ENCODE data around the gene DENND1A.
"Not testable (repeated sequence)": the region's sequence is repeated elsewhere in the genome, so short reads cannot be mapped to it uniquely, and the experiment has no call there.

DENND1A gene

DNA sequence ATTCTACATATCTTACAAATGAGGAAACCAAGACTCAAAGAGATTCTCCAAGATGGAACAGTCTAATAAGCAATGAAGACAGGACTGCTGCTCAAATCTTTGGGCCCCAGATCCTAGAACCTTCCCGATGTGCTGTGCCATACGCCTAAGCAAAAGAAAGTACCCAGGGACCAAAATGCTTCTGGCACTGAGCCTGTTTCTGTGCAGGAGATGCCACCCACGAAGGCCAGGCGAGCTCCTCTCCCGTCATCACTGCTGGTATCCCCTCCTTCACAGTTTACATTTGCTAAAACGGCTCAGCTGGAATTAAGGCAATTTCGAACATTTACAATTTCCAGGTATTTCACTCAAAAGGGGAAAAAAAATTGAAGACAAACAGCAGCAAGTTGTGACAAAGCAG lies 277.5 kb downstream of the DENND1A start:
- DNase-seq (ENCODE audit: low read depth) = no peak

- no peak for DNase-seq (ENCODE audit: low read depth)
These were observed 278.1 kb downstream of the DENND1A start for GRCh38 chr9:123651871-123652270.

- no peak for DNase-seq (ENCODE audit: low read depth)
These were observed 278.7 kb downstream of the DENND1A start for GRCh38 chr9:123651273-123651672.

DNA sequence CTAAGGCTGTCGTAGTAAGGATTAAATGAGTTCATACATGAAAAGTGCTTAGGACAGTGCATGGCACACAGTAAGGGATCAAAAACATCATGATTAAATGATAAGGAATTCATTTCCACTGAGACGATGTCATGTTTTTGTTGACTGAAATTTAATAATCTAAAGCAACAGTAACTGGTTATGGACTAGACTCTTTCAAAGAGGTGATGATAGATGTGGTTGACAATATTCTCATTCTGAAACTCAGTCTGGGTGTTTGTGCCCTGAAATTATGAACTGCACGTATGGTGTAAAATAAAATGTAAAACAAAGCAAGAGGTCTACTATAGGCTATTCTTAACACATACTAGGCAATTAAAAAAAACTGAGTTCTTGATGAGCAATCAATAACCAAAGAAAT lies 280.0 kb downstream of the DENND1A start:
- no peak for DNase-seq (ENCODE audit: low read depth)

DNA sequence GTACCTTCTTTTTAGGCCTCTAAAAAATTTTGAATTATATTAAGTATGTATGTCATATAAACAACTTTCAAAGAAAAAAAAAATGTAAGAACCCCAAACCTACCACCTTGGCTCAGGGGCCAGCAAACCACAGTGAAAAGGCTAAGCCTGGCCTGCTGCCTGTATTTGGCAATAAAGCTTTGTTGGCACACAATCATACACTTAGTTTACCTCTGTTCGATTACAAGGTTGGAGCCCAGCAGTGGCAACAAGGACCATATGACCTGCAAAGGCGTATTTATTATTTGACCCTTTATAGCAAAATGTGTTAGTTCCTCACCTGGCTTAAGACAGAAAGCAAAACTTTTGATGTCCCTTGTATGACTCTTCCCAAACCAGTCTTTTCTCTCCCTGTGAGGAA lies 282.8 kb downstream of the DENND1A start:
- no peak for DNase-seq (ENCODE audit: low read depth)

GRCh38 chr9:123645762-123646161 lies 284.2 kb downstream of the DENND1A start:
- DNase-seq (ENCODE audit: low read depth) = no peak

DNA sequence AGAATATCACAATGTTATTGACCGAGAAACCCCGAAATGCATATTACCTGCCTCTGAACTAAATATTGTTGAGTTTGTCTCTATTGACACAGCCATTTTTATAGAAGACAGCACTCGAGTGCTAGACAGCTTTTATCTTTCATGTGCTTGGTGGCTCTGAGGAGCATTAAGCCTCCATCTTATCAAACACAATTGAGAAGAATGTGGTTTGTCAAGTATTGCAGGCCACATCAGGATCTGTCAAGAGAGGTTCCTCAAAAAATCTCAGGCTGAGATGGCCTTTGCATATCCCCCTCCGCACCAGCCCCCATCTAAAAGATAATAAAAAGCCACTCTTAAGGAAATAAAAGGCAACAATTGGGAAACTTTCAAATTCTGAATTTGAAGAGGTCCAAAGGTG lies 284.8 kb downstream of the DENND1A start:
- no peak for DNase-seq (ENCODE audit: low read depth)

DNA sequence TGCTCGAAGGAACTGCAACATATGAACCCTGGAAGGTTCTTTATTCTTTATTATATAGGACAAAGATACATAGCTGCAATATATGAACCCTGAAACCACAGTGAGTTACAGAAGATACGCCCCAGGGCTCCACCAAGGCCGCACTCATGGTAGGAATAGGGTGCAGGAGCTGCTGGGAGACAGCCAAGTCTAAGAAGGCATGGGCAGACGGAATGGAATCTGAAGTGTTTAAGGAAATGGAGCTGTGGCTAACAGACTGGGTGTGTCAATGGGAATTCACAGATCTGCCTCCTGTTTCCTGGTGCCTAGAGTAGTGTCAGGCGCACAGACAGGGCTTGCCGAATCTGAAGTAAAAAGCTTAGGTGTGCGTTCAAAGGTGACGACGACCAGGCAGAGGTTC lies 286.4 kb downstream of the DENND1A start:
- DNase-seq (ENCODE audit: low read depth) = no peak

DNA sequence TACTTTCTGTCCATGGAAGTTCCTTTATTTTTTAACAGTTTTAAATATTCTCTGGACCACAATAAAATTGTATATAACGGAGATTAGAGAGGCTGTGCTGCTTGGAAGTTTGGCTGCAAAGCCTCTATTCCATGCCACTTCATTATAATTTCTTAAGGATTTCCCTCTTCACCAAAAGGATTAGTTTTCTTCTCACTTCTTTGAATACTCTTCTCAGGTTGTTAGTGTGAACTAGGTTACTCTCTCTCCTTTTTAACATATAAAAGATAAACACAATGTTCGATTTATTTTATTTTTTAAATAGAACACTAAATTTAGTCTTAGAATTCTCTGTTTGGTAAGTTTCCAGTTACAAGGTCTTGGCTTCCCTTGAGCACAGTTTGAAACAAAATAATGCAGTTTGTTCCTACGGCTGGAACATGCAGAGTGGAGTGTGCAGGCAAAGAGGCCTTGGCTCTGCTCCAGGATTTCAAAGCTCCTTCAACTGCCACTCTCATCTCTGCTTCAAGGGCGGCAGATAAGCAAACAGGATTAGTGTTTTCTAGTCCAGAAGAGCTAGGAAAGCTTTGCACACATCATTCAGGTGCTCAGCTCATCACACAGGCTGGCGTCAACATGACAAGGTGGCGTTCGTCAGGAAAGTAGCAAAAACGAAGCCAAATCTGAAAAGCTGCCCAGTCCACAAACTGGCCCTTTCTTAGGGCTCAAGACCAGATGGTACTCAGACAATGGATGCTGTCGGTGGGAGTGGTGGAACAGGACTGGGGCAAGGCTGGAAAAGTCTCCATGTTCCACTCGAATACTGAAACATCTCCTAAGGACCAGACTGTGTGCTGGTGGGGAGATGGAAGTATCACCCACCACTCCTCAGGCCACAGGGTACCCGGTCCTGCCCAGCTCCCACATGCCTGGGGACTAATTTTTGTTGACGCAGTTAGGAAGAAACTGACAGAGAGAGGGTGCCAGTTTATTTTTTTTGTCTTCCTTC lies 287.3 kb downstream of the DENND1A start:
- DNase-seq (ENCODE audit: low read depth) = no peak

- DNase-seq (ENCODE audit: low read depth) = no peak
These were observed 289.1 kb downstream of the DENND1A start for GRCh38 chr9:123640792-123641222.

DNA sequence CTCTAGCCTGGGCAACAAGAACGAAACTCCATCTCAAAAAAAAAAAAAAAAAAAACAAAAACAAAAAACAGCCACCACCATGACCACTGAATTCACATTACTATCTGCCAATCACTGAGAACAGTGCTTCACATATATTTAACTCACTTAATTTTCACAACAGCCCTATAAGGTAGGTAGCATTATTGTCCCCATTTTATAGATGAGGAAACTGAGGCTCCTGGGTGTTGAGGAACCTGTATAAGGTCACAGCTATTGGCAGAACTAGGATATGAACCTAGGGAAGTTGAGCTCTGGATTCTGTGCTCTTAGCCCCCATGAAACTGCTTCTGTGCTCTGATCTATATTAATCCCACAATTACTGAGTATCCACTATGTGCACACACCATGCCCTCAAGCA lies 290.2 kb downstream of the DENND1A start:
- no peak for DNase-seq (ENCODE audit: low read depth)

DNA sequence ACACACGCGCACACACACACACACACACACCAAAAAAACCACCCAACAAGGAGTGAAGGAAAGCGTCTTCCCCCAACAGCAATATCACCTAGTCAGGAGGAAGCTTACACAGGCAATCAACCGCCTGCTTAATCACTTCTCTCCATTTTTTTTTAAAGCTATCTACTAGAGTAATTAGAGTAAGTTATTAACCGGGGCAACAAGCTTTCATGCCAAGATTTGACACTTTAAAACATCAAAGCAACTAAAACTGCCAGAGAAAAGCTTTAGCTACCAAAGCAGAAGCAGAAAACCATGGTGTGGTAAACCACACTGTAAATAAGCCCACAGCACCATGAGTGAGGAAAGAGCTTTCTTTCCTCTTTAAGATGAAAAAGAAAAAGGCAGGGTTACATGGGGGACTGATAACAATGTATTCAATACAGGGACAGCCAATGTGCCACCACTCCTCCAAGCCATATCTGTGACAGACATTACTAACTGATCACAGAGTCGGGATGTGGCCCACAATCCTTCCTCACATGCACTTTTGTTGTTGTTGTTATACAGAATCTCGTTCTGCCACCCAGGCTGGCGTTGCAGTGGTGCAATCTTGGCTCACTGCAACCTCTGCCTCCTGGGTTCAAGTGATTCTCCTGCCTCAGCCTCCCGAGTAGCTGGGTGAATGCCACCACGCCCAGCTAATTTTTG lies 291.8 kb downstream of the DENND1A start:
- no peak for DNase-seq (ENCODE audit: low read depth)

DNA sequence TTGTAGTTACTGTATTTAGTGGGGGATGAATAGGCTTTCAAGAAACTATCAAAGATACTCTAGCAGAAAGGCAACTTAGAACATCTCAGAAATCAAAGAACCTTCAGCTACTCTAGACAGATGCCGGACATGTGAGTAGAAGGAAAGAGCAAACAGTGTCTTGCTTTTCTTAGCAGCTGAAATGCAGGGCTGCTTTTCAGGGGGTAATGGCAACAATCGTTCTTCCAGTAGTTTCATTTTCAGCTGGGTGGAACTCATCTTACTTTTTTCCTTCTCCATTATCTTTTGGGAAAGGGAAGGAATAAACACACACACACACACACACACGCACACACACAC lies 292.4 kb downstream of the DENND1A start:
- DNase-seq (ENCODE audit: low read depth) = no peak

GRCh38 chr9:123636805-123637204 lies 293.1 kb downstream of the DENND1A start:
- DNase-seq (ENCODE audit: low read depth) = not testable (repeated sequence)

DNA sequence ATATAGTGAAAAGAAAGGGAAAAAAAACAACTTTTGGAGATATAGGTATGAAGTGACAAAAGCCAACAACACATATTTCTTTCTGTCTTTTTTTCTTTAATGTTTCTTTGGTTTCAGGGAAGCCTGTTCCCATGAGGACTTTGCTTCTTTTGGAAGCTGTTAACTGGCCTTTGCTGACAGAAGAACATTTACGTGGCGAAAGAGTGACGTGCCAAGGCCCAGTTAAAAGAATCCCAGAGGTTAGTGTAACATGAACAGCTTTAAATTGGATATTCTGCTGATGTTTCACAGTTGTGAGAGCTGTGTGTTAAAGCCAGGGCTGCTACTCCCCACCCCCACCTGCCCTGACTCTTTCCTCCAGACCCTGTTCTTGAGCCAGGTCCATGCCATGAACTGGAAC lies 298.1 kb downstream of the DENND1A start:
- no peak for DNase-seq (ENCODE audit: low read depth)

- no peak for DNase-seq (ENCODE audit: low read depth)
These were observed 299.7 kb downstream of the DENND1A start for GRCh38 chr9:123630233-123630632.

GRCh38 chr9:123629531-123629930 lies 300.4 kb downstream of the DENND1A start:
- DNase-seq (ENCODE audit: low read depth) = no peak

DNA sequence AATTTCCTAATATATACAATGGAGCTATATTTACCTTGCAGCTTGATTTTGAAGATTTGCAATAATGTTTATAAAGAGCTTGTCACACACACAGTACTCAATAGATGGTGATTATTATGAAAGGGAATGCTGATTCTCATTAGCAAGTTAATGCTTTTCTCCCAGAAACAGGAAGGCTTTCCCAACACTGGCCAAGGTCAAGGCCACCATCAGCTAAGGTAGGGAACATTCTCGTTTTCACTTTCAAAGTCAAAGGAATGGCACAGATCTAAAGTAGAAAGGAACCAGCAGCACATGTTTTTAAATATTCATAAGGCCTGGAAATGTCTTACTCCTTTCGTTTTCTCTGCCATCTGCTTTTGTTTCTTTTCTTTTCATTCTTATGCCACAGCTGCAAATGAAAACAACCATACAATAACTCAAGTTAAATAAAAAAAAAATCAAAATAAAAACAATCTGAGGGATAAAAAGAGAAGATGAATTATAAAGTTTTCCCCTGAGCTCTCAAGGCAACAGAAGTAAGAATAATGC lies 307.1 kb downstream of the DENND1A start:
- DNase-seq (ENCODE audit: low read depth) = no peak

DNA sequence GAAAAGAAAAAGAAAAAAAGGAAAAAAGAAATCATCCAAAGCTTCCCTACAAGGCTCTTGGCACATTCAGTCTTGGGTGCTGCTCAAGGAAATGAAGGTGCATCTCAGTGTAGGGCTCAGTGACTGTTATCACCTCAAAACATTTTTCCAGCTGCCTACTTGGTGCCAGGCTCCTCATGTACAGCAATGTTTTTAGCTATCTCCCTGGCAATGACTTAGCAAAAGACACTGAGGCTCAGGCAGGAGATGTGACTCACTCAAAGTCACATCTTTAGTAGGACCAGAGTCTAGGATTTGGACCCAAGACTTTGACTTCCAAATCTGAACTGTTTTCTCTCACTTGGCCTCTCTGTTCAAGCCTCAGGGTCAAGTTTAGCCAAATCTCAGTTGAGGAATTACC lies 309.7 kb downstream of the DENND1A start:
- DNase-seq (ENCODE audit: low read depth) = no peak

DNA sequence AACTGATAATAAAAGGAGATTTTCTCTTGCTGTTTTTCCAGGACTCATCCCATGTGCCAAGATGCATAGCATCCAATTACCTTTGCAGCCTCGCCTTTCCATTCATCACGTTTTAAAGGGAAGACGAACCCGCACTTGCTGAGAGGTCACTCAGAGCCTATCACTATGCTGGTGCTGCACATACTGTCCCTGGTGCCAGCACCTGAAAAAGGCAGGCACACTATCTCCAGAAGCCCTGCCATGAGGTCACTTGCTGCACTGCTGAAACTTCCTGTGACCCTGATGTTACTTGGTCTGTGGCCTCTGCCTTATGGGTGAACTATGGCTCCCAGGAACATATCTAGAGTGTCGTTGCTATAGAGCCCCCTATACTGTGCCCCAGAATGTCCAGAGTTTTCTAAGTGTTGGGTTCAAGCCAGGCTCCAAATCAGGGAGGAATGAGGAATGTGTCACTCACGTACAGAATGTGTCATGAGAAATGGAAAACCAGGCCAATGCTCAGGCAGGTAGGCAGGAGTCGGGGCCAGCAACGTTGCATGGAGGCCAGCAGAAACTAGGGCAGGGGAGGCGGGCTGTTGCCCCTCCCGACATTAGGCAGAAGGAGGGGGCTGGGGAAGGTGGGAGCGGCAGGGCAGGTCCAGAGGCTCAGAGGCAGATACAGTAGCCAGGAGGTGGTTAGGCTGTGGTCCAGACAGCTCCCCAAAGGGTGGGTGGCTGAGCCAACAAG lies 311.8 kb downstream of the DENND1A start:
- DNase-seq (ENCODE audit: low read depth) = no peak

DNA sequence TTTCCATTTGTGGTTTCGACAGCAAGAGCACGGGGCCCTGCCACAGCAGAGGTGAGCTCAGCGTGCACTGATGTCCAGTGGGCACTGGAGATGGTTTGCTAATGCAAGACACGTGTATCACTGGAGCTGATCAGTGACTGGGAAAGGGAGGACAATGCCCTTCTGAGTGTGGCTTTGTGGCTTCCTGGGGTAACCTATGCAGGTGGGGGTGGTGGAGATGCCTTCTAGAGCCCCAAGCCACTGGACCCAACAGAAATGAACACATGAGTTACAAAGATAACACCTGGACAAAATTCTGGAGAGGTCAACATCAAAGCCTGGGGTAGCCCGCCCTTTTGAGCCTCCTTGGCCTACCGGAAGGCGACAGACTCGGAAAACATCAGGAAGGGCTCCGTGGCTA lies 312.6 kb downstream of the DENND1A start:
- DNase-seq (ENCODE audit: low read depth) = no peak

DNA sequence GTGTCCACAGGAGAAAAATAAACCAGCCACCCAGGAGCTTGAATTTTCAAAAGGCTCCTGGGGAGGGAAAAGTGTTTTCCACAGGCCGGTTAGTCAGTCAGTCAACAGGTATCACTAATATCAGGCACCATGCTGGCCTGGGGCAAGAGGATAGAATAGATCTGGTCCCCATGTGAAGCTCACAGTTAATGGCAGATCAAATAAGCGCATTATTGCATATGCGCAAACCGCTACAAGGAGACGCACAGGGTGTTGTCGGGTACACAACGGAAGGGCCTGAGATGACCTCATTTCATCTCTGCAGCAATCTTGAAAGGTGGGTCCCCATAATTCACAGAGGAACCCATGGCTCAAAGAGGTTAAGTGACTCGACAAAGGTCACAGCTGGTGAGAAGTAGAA lies 313.2 kb downstream of the DENND1A start:
- DNase-seq (ENCODE audit: low read depth) = no peak

Data from stimulated activated CD8-positive, alpha-beta memory T cell treated with anti-CD3 and anti-CD28 coated beads, Interleukin-12 subunit alpha, Interleukin-12 subunit beta, amount 100 ng/mL, for 4 hours (primary cell).